Activated T-helper 1 cell treated with anti-CD3 and anti-CD28 coated beads, Interleukin-2, amount 50 U/mL, for 16 hours (primary cell): ENCODE measurements around the gene ATP6V0E1.
"Not testable (repeated sequence)": the region's sequence is repeated elsewhere in the genome, so short reads cannot be mapped to it uniquely, and the experiment has no call there.

ENCODE experiments used
- DNase-seq, 2 donors: peaks; one replicate each; pipeline ENCODE4 v3.0.0-alpha.2; 2020; ENCODE audit warnings: low read depth in 1 of 2, low spot score in 1 of 2

Gene ATP6V0E1

DNA sequence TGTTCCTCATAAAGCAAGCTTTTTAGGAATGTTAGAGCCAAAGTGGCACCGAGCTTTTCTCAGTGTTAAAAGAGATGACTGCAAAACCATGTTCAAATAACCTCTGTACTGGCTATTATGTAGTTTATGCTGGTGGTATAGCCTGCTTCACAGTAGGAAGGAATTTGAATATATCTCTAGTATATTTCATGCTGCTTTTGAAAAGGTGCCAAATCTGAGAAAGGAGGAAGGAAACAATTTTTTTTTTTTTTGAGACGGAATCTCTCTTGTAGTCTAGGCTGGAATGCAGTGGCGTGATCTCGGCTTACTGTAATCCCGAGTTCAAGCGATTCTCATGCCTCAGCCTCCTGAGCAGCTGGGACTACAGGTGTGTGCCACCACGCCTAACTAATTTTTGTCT lies 86.1 kb downstream of the ATP6V0E1 start:
- no peak for DNase-seq

DNA sequence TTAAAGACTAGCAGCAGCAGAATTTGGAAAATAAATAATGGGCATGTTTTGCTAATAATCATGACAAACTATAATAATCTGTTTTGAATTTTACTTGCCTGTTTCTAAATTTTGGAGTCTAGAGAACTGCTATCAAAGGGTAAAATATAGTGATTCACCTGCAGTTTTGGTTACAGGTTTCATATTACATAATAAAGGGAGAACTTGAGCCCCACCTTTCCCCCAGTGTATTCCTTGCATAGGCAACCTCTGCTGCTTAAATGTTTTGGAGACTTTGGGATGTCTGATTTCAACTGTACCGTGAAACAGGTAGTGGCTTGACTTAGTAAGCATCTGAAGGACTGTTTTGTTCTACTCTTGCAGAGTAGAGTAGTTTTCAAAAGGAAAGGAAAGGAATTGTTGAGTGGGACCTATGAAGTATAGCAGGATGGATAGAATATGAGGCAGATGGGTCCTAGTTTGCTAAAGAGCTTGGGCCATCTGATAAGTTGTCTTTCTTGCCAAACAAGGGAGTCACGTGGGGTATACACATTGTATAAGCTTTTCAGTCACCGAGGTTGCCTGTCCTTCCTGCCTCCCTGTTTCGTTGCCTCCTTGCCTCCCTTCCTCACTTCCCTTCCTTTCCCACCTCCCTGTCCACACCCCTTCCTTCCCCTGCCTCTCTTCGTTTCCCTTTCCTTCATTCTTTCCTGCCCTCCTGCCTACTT lies 91.7 kb downstream of the ATP6V0E1 start:
- no peak for DNase-seq

GRCh38 chr5:173075970-173076369 lies 92.4 kb downstream of the ATP6V0E1 start:
- DNase-seq, result no peak

GRCh38 chr5:173076471-173076870 lies 92.9 kb downstream of the ATP6V0E1 start:
- not testable (repeated sequence) for DNase-seq

DNA sequence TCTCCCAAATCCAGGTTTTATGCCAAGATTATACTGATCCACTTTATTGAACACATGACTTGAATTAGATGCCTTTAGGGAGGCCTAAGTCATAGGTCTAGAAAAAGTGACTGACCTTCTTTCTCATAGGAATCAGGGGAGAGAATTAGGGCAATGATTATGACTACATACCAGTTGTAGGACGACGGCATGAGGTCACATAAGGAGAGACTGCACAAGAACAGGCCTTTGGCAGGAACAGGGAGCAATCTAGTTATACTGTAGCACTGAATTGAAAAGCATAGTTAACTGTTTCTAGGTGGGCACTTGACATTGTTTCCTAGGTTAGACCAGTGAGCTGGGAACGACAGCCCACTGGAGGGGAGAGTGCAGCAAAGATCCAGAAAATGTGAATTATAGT lies 95.3 kb downstream of the ATP6V0E1 start:
- DNase-seq, result no peak
